Measurements from ENCODE around the gene KCNQ5. TPM values are rescaled to one million over a fixed set of nuclear protein-coding genes. Genes with fewer than 3 reads are reported as not detected.

Gene KCNQ5
- total RNA-seq, 1 donor from 2014 or later: 0.11 TPM

GRCh38 chr6:72769459-72770125, 147.7 kb downstream of the KCNQ5 start:
- H3K4me3 ChIP-seq: no peak overlapping the region
- DNase-seq: no peak
- H3K27me3 ChIP-seq (ENCODE audit: low read depth): no peaks in the 10 kb centered on the region
- intact Hi-C loops (cut with micrococcal nuclease): no loop called here
- no peaks in the 10 kb centered on the region for H3K36me3 ChIP-seq
- no peaks in the 10 kb centered on the region for H3K9me3 ChIP-seq (replicated peaks)
- TF ChIP-seq CTCF (IDR thresholded peaks at IDR 0.05; ENCODE audit: borderline replicate concordance): no peak
- H3K27ac ChIP-seq (replicated peaks): no peak overlapping the region
- no peaks in the 10 kb centered on the region for H3K4me1 ChIP-seq

GRCh38 chr6:72770959-72771358, 149.1 kb downstream of the KCNQ5 start:
- no peaks in the 10 kb centered on the region for H3K4me1 ChIP-seq
- H3K27ac ChIP-seq (replicated peaks): no peak overlapping the region
- no peaks in the 10 kb centered on the region for H3K9me3 ChIP-seq (replicated peaks)
- DNase-seq: no peak
- H3K27me3 ChIP-seq (ENCODE audit: low read depth): no peaks in the 10 kb centered on the region
- H3K36me3 ChIP-seq: no peaks in the 10 kb centered on the region
- H3K4me3 ChIP-seq: no peak overlapping the region
- intact Hi-C loops (cut with micrococcal nuclease): no loop called here
- TF ChIP-seq CTCF (IDR thresholded peaks at IDR 0.05; ENCODE audit: borderline replicate concordance): no peak

- Histone ChIP-seq H3K36me3 (no peaks in the 10 kb centered on the region), H3K4me1 (no peaks in the 10 kb centered on the region), H3K27me3 (ENCODE audit: low read depth) (no peaks in the 10 kb centered on the region), H3K9me3 (replicated peaks) (no peaks in the 10 kb centered on the region), H3K27ac (replicated peaks) (no peak overlapping the region), H3K4me3 (no peak overlapping the region)
- intact Hi-C loops (cut with micrococcal nuclease): no loop called here
- TF ChIP-seq CTCF (IDR thresholded peaks at IDR 0.05; ENCODE audit: borderline replicate concordance): no peak
- no peak for DNase-seq
Measured at GRCh38 chr6:72776456-72776855, 154.6 kb downstream of the KCNQ5 start.

- no peak for TF ChIP-seq CTCF (IDR thresholded peaks at IDR 0.05; ENCODE audit: borderline replicate concordance)
- Histone ChIP-seq H3K4me1 (no peaks in the 10 kb centered on the region), H3K27ac (replicated peaks) (no peak overlapping the region), H3K4me3 (no peak overlapping the region), H3K9me3 (replicated peaks) (no peaks in the 10 kb centered on the region), H3K27me3 (ENCODE audit: low read depth) (no peaks in the 10 kb centered on the region), H3K36me3 (no peaks in the 10 kb centered on the region)
- no peak for DNase-seq
- intact Hi-C loops (cut with micrococcal nuclease): no loop called here
Measured at GRCh38 chr6:72781624-72782023, 159.8 kb downstream of the KCNQ5 start.

- intact Hi-C loops (cut with micrococcal nuclease): no loop called here
- TF ChIP-seq CTCF (IDR thresholded peaks at IDR 0.05; ENCODE audit: borderline replicate concordance): no peak
- no peak for DNase-seq
- Histone ChIP-seq H3K4me1 (no peaks in the 10 kb centered on the region), H3K27me3 (ENCODE audit: low read depth) (no peaks in the 10 kb centered on the region), H3K9me3 (replicated peaks) (no peaks in the 10 kb centered on the region), H3K4me3 (no peak overlapping the region), H3K36me3 (no peaks in the 10 kb centered on the region), H3K27ac (replicated peaks) (no peak overlapping the region)
Measured at GRCh38 chr6:72783035-72783434, 161.2 kb downstream of the KCNQ5 start.
